ENCODE results near the gene OCLN.
"Not testable (repeated sequence)": the region's sequence is repeated elsewhere in the genome, so short reads cannot be mapped to it uniquely, and the experiment has no call there.

The OCLN gene

GRCh38 chr5:69491027-69491426, 1.6 kb upstream of the OCLN start:
- in situ Hi-C loops (cut with HindIII; ENCODE audit: low sequenced_read_pairs): no loop called here

DNA sequence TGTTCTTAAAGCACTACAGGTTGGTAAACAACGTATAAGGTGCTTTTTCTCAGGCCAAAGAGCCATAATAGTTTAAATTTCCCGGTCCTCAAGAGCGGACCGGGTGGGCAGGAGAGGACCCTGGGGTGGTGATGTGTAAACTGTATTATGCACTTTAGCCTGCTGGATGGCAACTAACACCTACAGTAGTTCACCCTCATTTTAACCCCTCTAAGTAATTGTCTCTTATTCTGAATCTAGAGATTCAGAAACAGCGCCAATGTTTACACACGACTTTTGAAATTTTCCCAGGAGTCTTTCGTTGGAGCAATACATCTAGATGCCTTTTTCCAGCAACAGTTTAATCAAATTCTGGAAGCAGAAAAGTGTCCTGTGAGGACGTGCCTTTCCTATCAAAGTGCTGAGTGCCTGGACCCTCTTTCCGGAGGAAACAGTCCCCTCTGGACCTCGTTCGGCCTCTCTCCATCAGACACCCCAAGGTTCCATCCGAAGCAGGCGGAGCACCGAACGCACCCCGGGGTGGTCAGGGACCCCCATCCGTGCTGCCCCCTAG, 676 bp upstream of the OCLN start:
- in situ Hi-C loops (cut with HindIII; ENCODE audit: low sequenced_read_pairs): no loop called here

GRCh38 chr5:69492923-69493395, 369 bp downstream of the OCLN start:
- in situ Hi-C loops (cut with HindIII; ENCODE audit: low sequenced_read_pairs): no loop called here

DNA sequence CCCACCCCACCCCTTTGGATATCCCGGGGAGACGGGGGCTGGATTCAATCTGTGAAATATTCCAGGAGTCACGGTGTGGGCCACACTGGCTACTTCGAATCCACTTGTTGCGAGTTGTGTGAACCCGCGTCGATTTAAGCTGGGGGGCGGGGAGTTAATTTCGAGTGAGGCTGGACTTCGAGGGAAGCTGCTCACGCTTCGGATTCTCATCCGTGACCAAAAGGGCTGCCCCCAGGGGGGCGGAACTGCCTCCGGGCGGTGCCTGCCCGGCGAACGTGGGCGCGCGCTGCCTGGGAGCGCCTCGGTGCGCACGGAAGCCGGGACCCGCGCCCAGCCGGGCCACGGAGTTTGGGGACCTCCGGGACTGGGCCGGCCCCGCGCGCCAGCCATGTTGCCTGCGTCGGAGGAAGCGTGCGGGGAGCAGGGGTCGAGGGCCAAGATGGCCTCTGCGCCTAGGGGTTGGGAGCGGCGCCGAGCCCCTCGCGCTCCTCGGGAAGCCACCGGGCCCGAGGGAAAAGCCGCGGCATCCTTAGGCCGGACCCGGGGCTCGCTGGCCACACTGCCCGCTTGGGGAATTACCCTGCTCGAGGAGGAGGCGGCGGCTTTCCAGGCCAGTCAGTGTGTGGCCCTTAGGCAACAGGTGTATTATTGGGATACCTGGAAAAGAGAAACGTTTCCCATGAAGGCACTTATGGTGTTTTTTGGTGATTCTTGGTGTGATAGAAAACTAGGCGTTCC, 975 bp downstream of the OCLN start:
- in situ Hi-C loops (cut with HindIII; ENCODE audit: low sequenced_read_pairs): no loop called here

DNA sequence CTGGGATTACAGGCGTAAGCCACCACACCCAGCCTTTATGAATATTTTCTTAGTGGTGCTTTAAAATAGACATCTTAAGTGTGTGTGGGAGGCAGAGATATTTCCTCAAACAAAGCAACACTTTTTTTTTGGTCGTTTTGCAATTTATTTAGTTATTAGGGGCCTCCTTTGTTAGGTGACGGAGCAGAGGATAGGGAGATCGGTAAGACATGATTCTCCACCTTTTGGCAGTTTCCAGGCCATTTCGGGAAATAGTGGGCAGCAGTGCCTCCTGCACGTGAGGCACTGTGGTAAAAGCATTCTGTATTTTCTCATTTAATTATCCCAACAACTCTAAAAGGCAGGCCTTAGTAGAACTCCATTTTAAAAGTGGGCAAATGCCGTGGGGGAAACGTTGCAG, 1.9 kb downstream of the OCLN start:
- in situ Hi-C loops (cut with HindIII; ENCODE audit: low sequenced_read_pairs): no loop called here

DNA sequence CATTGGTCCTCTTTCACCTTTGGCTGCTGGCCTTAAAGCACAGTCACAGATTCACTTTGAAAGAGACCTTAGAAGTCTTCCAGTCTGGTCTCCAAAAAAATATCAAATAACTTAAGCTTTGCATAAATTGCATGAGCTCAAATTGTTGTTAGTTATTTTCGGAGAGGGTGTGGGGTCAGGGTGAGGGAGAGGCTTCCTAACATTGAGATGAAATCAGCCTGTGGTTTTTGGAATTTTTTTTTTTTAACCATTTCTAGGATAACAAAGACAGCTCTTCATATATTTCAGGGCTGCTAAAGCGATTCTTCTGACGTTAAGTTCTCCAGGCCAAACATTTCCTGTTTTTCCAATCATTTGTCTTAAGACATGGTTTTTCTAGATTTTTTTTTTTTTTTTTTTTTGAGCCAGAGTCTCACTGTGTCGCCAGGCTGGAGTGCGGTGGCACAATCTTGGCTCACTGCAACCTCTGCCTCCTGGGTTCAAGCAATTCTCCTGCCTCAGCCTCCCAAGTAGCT, 4.5 kb downstream of the OCLN start:
- in situ Hi-C loops (cut with HindIII; ENCODE audit: low sequenced_read_pairs): no loop called here

- in situ Hi-C loops (cut with HindIII; ENCODE audit: low sequenced_read_pairs): no loop called here
Measured at GRCh38 chr5:69498384-69498783, 5.8 kb downstream of the OCLN start.

DNA sequence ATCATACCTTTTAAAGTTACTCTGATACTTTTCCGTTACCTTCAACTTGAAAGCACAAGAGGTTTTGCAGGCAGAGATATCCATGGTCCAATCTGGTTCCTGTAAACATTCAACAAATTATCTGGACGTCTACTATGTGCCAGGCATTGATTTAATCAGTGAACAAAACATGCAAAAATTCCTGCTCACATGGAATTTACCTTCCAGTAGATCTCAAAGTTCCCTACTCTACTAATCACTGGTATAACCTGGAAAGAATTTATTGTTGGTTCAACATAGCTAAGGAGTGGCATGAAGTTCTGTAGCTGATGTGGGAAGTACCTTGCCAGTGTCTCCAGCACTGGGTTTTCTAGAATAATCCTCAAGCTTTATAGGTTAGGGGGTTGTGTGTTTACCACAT, 9.8 kb downstream of the OCLN start:
- in situ Hi-C loops (cut with HindIII; ENCODE audit: low sequenced_read_pairs): no loop called here

- in situ Hi-C loops (cut with HindIII; ENCODE audit: low sequenced_read_pairs): no loop called here
Measured at GRCh38 chr5:69502767-69503488, 10.3 kb downstream of the OCLN start.

- in situ Hi-C loops (cut with HindIII; ENCODE audit: low sequenced_read_pairs): no loop called here
Measured at GRCh38 chr5:69504036-69504435, 11.4 kb downstream of the OCLN start.

- in situ Hi-C loops (cut with HindIII; ENCODE audit: low sequenced_read_pairs): no loop called here
Measured at GRCh38 chr5:69505306-69505705, 12.7 kb downstream of the OCLN start.

GRCh38 chr5:69509212-69509611, 16.6 kb downstream of the OCLN start:
- in situ Hi-C loops (cut with HindIII; ENCODE audit: low sequenced_read_pairs): no loop called here

DNA sequence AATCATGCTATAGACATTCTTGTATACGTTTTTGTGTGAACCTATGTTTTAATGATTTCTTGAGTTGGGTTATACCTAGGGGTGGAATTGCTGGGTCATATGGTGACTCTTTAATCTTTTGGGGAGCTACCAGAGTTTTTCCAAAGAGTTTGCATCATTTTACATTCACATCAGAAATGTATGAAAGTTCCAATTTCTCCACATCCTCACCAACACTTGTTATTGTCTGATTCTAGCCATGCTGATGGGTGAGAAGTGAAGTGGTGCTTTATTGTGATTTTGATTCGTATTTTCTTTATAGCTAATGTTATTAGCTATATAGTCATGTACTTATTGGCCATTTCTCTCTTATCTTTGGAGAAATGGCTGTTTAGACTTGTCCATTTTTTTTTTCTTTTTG, 18.1 kb downstream of the OCLN start:
- in situ Hi-C loops (cut with HindIII; ENCODE audit: low sequenced_read_pairs): no loop called here

DNA sequence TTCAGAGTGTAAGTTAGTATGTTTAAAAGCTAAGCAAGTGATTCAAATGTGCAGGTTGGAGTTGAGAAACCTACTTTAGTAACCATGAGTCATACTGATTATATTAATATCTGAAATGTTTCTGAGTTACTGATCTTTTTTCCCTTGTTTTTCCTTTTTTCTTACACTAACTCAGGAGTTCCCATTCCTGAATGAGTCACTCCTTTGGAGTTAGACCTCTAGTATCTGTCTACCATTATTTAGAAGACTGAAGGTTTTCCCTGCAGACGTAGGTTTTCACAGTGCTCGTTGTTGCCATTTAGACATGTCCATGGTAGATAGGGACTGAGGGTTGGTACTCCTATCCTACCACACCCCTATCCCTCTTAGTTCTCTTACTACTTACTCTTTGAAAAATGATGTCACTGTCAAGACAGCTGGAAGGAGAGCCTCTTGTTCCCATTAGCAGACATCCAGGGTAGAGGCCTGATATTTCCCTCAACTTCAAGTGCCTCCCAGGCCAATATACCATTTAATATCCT, 20.2 kb downstream of the OCLN start:
- in situ Hi-C loops (cut with HindIII; ENCODE audit: low sequenced_read_pairs): no loop called here

- in situ Hi-C loops (cut with HindIII; ENCODE audit: low sequenced_read_pairs): not testable (repeated sequence)
Measured at GRCh38 chr5:69515570-69515969, 23.0 kb downstream of the OCLN start.

GRCh38 chr5:69516769-69517168, 24.2 kb downstream of the OCLN start:
- in situ Hi-C loops (cut with HindIII; ENCODE audit: low sequenced_read_pairs): no loop called here

DNA sequence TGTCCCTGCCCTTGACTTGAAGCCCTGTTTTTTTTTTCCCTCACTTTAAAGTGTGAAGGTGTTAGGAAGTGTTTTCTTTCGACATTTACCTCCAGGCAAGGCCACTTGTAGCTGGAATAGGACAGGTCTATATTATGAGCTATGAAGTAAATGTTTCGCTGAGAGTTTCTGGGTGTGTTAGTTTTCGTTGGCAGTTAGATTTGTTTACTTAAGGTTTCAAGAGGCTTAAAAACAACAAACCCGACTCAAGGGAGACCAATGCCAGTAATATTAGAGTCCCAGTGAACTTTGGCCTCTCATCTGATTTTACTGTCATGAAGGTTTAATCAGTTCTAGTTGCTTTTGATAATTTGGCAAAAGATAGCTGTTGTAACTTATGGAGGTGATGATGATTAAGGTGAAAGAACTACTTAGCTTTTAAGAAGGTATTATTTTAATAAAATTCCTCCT, 25.2 kb downstream of the OCLN start:
- in situ Hi-C loops (cut with HindIII; ENCODE audit: low sequenced_read_pairs): no loop called here

DNA sequence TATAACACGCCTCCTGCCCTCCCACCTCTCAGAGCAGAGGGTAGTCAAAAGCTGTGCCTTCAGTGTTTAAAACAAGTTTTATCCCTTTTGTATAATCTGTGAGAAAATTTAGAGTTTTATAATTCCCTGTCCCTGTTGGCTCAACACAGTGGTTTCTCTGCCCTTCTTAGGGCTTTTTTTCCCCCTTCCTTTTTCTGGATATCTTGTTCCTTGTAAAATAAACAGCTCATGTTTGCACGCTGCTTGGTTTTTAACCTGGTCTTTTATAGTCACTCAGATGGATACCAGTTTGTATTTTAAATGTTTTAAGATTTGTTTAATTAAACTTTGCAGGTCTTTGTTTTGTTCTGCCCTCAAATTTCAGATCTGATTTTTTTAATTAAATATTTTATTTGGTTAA, 26.7 kb downstream of the OCLN start:
- in situ Hi-C loops (cut with HindIII; ENCODE audit: low sequenced_read_pairs): no loop called here

DNA sequence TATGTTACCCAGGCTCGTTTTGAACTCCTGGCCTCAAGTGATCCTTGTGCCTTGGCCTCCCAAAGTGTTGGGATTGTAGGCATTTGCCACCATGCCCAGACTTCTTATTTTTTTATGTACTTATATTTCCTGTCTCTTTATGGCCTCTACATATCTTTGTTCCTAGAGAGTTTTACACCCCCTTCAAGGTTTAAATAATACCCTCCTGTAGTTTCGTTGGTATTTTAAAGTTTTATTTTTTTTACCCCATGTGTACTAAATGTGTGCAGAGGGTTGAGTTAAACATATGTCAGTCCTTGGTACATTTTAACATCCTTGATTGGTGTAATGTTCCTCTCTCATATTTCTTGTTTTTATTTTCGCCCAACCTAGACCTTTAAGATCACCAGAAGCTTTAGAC, 29.4 kb downstream of the OCLN start:
- in situ Hi-C loops (cut with HindIII; ENCODE audit: low sequenced_read_pairs): no loop called here

GRCh38 chr5:69525490-69525889, 32.9 kb downstream of the OCLN start:
- in situ Hi-C loops (cut with HindIII; ENCODE audit: low sequenced_read_pairs): no loop called here

DNA sequence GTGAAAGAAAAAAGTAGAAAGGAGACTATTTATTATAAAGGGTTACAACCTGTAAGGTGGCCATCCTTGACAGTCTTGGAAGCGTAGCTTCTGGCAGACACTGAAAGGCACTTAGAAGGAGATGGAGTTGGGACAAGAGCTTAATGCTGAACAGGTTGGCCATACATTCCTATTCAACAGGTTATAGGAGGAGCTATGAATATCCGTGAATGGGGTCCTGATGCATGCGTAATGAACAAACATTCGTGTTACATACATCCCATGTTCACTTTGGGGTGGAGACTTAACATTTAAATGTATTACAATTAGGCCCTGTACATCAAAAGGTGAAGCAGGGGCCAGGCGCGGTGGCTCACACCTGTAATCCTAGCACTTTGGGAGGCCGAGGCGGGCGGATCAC, 34.1 kb downstream of the OCLN start:
- in situ Hi-C loops (cut with HindIII; ENCODE audit: low sequenced_read_pairs): no loop called here
